IPS DF 6.9 (cell line): ENCODE results near the gene RFX1.
A peak's percentile ranks its signal among the peaks of the same experiment; 100 is the strongest.
"Not testable (repeated sequence)": the region's sequence is repeated elsewhere in the genome, so short reads cannot be mapped to it uniquely, and the experiment has no call there.

Experiments
- DNase-seq: peaks from one replicate; pipeline ENCODE4 v3.0.0-alpha.2; 2013; ENCODE audit warnings: low read depth, low spot score
- H3K27ac ChIP-seq: one replicate; pipeline ENCODE4 v1.5.1; 2013; ENCODE audit warnings: low read length, control low read depth
- H3K27me3 ChIP-seq: 2 replicates; pipeline ENCODE4 v1.6.1; 2013; ENCODE audit warnings: mild to moderate bottlenecking, low read length; ENCODE audit not compliant: control insufficient read depth, insufficient read depth
- H3K36me3 ChIP-seq: 2 replicates; pipeline ENCODE4 v1.6.1; 2013; ENCODE audit warnings: low read length; ENCODE audit not compliant: control insufficient read depth, insufficient read depth
- H3K4me1 ChIP-seq: 2 replicates; pipeline ENCODE4 v1.6.1; 2013; ENCODE audit warnings: low read length; ENCODE audit not compliant: control insufficient read depth, insufficient read depth
- H3K4me3 ChIP-seq: 2 replicates; pipeline ENCODE4 v1.5.1; 2013; ENCODE audit warnings: mild to moderate bottlenecking, low read length
- H3K9me3 ChIP-seq: 2 replicates; pipeline ENCODE4 v1.6.1; 2013; ENCODE audit warnings: low read length, inconsistent platforms; ENCODE audit not compliant: control insufficient read depth, insufficient read depth
- WGBS: extraction: QIAGEN DNeasy Blood & Tissue Kit; methylation state at CpG from one replicate; pipeline ENCODE4 v1.1.7; 2013; ENCODE audit warnings: mixed read lengths, missing lambda C conversion rate; ENCODE audit not compliant: insufficient read length, insufficient coverage; 5-methylcytosine and 5-hydroxymethylcytosine counted together

The RFX1 gene

GRCh38 chr19:13979244-13979615 is 26.9 kb downstream of the RFX1 start:
- Histone ChIP-seq H3K27ac (no peak overlapping the region), H3K4me3 (peak overlapping the region; percentile 34; the same call in 1 of the 2 replicates), H3K36me3 (peaks cover 2% of the 10 kb centered on the region; the same call in 1 of the 2 replicates), H3K27me3 (no peaks in the 10 kb centered on the region), H3K4me1 (peaks cover 14% of the 10 kb centered on the region), H3K9me3 (no peaks in the 10 kb centered on the region)
- no peak for DNase-seq
- no CpG with 5 or more reads among the region's 12 CpGs for WGBS

GRCh38 chr19:13978351-13979243 is 27.5 kb downstream of the RFX1 start:
- Histone ChIP-seq H3K4me3 (peak overlapping the region; percentile 34; the same call in 1 of the 2 replicates), H3K27me3 (no peaks in the 10 kb centered on the region), H3K27ac (no peak overlapping the region), H3K9me3 (no peaks in the 10 kb centered on the region), H3K4me1 (peaks cover 10% of the 10 kb centered on the region), H3K36me3 (peaks cover 2% of the 10 kb centered on the region; the same call in 1 of the 2 replicates)
- peak; percentile 93 for DNase-seq
- no CpG with 5 or more reads among the region's 74 CpGs for WGBS

GRCh38 chr19:13977803-13978202 is 28.3 kb downstream of the RFX1 start:
- no peaks in the 10 kb centered on the region; the same call in 1 of the 2 replicates for H3K36me3 ChIP-seq
- H3K27me3 ChIP-seq: no peaks in the 10 kb centered on the region
- H3K27ac ChIP-seq: no peak overlapping the region
- no peaks in the 10 kb centered on the region for H3K9me3 ChIP-seq
- no peak for DNase-seq
- no CpG with 5 or more reads among the region's 12 CpGs for WGBS
- H3K4me1 ChIP-seq: peaks cover 7% of the 10 kb centered on the region
- no peak overlapping the region for H3K4me3 ChIP-seq

GRCh38 chr19:13976446-13976845 is 29.7 kb downstream of the RFX1 start:
- no peaks in the 10 kb centered on the region; the same call in 1 of the 2 replicates for H3K36me3 ChIP-seq
- no peak overlapping the region for H3K4me3 ChIP-seq
- H3K27me3 ChIP-seq: no peaks in the 10 kb centered on the region
- no peaks in the 10 kb centered on the region for H3K9me3 ChIP-seq
- no peak for DNase-seq
- WGBS: no CpG with 5 or more reads among the region's 12 CpGs
- no peak overlapping the region for H3K27ac ChIP-seq
- peaks cover 7% of the 10 kb centered on the region for H3K4me1 ChIP-seq

GRCh38 chr19:13975870-13976269 is 30.2 kb downstream of the RFX1 start:
- Histone ChIP-seq H3K36me3 (no peaks in the 10 kb centered on the region; the same call in 1 of the 2 replicates), H3K4me1 (peaks cover 7% of the 10 kb centered on the region), H3K9me3 (no peaks in the 10 kb centered on the region), H3K27me3 (no peaks in the 10 kb centered on the region), H3K4me3 (no peak overlapping the region), H3K27ac (no peak overlapping the region)
- no peak for DNase-seq
- WGBS: no CpG with 5 or more reads among the region's 11 CpGs

- peak; percentile 90 for DNase-seq
- no CpG with 5 or more reads among the region's 12 CpGs for WGBS
- H3K27ac ChIP-seq: no peak overlapping the region
- H3K4me1 ChIP-seq: peaks cover 2% of the 10 kb centered on the region; the same call in 1 of the 2 replicates
- peaks cover 5% of the 10 kb centered on the region; the same call in 1 of the 2 replicates for H3K36me3 ChIP-seq
- no peaks in the 10 kb centered on the region for H3K27me3 ChIP-seq
- H3K4me3 ChIP-seq: no peak overlapping the region
- H3K9me3 ChIP-seq: no peaks in the 10 kb centered on the region
Measured at GRCh38 chr19:13974073-13974472, 32.0 kb downstream of the RFX1 start.

- H3K27me3 ChIP-seq, DNase-seq, H3K4me3 ChIP-seq, H3K9me3 ChIP-seq, H3K27ac ChIP-seq, H3K4me1 ChIP-seq: not testable (repeated sequence)
- no CpG with 5 or more reads among the region's 3 CpGs for WGBS
- H3K36me3 ChIP-seq: peaks cover 10% of the 10 kb centered on the region
Measured at GRCh38 chr19:13973479-13973878, 32.6 kb downstream of the RFX1 start.

GRCh38 chr19:13972368-13973155 is 33.6 kb downstream of the RFX1 start:
- peaks cover 17% of the 10 kb centered on the region for H3K36me3 ChIP-seq
- no peak overlapping the region for H3K27ac ChIP-seq
- H3K9me3 ChIP-seq: no peaks in the 10 kb centered on the region
- H3K4me1 ChIP-seq: peaks cover 2% of the 10 kb centered on the region; the same call in 1 of the 2 replicates
- no peaks in the 10 kb centered on the region for H3K27me3 ChIP-seq
- no peak overlapping the region for H3K4me3 ChIP-seq
- WGBS: no CpG with 5 or more reads among the region's 37 CpGs
- no peak for DNase-seq

GRCh38 chr19:13971868-13972267 is 34.3 kb downstream of the RFX1 start:
- not testable (repeated sequence) for H3K27ac ChIP-seq, H3K9me3 ChIP-seq, H3K4me3 ChIP-seq, H3K4me1 ChIP-seq, H3K27me3 ChIP-seq, DNase-seq
- H3K36me3 ChIP-seq: peaks cover 17% of the 10 kb centered on the region
- WGBS: no CpG with 5 or more reads among the region's 15 CpGs

- DNase-seq: no peak
- H3K4me1 ChIP-seq: peaks cover 2% of the 10 kb centered on the region; the same call in 1 of the 2 replicates
- no peak overlapping the region for H3K27ac ChIP-seq
- H3K36me3 ChIP-seq: peaks cover 24% of the 10 kb centered on the region
- no CpG with 5 or more reads among the region's 18 CpGs for WGBS
- H3K27me3 ChIP-seq: no peaks in the 10 kb centered on the region
- no peaks in the 10 kb centered on the region for H3K9me3 ChIP-seq
- H3K4me3 ChIP-seq: no peak overlapping the region
Measured at GRCh38 chr19:13969897-13970296, 36.2 kb downstream of the RFX1 start.
